DMS53 treated with DMSO at 0.1 percent for 48 hours (cell line): ENCODE data around the gene TMOD1.
"Not testable (repeated sequence)": the region's sequence is repeated elsewhere in the genome, so short reads cannot be mapped to it uniquely, and the experiment has no call there.

Experiments used
- DNase-seq: peaks from one replicate; lab custom pipeline; 2025; ENCODE audit not compliant: unreplicated experiment; lab: John Stamatoyannopoulos, UW

The TMOD1 gene

GRCh38 chr9:97497558-97498375, 3.7 kb upstream of the TMOD1 start:
- DNase-seq: not testable (repeated sequence)

GRCh38 chr9:97498846-97499245, 2.6 kb upstream of the TMOD1 start:
- not testable (repeated sequence) for DNase-seq

DNA sequence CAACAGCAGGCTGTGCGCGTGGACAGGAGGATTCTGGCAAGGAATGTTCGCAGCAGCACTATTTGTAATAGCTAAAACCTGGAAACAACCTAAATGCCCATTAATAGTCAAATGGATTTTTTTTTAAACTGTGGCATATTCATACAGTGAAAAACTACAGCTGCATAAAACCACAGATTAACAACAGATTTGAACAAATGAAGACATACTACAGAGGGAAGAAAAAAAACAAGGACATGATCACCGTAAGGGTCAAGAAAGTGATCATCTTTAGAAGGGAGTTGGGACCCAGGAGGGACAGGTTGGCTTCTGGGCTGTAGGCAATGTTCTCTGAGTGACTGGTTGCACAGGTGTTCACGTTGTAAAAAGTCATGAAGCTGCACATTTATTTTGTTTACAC, 1.2 kb upstream of the TMOD1 start:
- DNase-seq: no peak

DNA sequence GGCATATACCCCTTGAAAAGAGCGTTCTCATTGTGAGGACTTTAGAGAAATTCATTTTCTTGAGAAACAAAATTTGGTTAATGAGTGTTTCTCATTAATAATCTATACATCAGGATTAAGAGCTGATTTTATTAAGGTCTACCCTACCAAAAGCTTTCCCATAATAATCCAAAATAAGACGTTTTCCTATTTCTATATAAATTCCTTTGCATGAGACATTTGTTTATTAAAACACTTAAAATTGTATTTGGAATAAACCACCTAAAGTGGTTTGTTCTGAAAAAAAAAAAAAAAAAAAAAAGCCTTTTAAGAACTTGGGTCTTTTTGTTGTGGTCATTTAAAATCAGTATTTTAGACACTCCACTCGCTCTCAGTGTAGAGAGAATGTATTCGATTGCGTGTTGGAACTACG, 695 bp upstream of the TMOD1 start:
- no peak for DNase-seq

DNA sequence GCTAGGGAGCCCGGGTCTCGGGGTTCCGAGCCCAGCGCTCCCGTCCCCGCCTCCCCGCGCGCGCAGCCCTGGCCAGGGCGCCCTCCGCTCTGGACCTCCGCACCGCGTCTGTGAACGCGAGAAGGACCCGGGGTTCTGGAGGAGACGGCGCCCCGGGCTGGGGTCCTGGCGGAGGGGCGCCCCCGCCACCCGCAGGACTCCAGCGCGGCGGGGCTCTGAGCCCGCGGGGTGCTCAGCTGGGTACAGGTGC, 431 bp downstream of the TMOD1 start:
- no peak for DNase-seq

GRCh38 chr9:97502222-97502983, 937 bp downstream of the TMOD1 start:
- no peak for DNase-seq

DNA sequence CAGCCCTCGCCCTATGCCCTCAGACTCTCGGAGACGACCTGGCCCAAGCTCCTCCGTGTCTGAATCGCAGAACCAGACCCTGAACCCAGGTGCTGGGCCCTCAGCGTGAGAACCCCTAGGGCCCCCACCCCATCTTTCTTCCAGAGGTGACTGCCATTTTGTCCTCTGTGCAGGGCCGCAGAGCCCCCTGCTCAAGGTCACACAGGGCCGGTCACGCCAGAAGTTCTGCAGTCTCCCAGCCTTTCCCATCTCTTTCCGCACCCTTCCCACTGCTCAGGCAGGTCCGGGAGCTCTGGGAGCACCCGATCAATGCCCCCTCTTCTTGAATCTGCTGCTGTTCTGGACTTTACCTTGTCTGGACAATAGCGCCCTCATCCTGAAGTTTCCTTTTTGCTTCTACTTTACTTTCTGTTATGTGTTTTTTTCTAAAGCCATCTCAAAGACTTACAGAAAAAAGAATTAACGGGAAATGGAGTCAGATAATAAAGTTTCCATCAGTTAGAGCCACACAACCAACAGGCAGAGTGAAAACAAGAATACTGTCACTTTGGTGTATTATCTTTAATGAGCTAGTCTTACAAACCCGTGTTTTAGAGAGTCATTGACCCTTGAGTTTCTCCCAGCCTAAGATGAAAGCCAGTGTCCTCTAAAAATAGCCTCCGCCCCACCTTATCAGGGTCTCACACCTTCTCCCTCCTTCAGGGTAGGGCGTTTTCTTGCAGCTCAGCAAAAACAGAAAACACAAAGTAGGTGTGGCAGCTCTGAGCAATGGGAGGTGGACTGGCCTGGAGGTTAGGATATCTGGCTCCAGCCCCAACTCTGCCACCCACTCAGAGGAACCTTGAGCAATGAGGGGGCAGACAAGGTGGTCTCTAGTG, 1.8 kb downstream of the TMOD1 start:
- no peak for DNase-seq

DNA sequence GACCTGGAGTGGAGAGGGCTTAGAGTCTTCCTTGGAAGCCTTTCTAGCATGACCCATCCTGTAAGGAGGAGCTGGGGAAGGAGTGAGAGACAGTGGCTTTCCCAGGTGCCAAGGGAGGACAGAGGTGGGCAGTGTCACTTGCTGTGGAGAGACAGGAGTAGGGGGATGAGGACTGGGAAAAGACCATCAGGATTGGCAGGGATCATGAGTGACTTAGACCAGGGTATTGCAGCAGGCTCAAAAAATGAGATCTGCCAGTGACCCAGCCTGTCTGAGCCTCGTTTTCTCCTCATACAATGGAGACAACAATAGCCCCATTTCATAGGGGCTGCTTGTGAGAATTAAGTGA, 2.4 kb downstream of the TMOD1 start:
- DNase-seq: no peak

DNA sequence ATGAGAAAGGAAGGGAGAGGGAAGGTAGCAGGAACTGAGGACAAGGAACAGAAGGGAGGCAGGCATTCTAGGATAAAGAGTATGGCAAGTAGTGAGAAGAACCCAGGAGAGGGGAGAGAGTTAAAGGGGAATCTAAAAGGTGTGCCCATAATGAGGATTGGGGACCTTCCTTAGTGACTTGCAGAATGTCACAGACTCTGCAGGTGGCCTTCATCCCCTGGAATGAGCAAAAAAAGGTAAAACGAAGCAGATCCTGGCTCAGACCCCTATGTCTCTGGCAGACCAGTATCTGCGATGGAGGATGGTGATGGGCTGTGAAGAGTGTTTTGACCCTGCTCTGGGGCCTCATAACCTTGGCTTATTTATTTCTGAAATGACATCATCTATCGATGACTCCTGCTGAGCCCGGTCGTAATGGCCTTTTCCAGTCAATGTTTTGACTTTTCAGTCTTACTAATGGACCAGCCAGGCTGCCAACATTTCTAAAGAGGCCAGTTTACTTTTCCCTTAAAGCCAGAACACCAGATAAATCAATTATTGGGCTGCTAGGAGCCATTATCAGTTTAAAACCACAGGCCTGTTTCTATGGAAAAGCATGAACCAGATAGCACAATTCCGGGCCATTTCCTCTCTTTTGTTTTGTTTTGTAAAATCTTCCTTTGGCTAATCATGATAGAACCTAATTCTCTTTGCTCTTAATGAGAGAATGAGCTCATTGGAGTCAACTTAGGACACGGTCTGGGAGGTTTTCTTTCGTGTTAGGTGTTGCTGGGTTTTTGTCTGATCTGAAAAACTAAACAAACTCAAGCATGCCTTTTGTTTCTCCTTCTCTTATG, 3.1 kb downstream of the TMOD1 start:
- no peak for DNase-seq

DNA sequence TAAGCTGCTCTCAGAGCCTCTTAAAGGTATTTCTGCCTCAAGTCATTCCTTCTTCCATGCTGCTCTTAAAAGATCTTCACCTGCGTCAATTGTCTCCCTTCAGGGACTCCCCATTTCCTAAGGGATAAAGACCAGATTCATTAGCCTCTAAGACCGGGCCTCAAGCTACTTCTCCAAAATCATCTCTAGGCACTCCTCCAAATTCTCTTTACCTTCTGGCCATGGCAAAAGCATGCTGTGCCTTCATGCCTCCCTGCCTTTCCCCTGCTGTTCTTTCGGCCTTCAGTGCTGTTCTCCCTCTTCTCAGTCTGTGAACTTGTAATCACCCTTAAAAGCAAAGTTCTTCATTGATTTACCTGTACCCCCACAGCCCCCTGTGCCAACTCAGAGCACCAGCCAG, 4.4 kb downstream of the TMOD1 start:
- no peak for DNase-seq

DNA sequence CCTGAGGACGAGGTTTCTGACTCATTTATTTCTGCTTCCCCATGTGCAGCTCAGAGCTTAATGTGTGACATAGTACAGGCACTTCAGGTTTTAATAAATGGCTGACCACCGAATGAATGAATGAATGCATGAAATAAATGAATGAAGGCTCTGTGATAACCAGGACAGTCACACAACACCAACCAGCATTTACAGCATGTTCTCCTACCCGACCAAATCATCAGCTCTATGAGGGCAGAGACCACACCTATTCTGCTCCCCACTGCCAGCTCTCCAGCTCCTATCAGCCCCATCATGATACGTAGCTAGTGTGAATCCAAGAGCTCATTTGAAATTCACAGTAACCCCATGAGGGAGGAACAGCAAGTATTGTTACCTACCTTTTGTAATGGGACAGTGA, 4.8 kb downstream of the TMOD1 start:
- DNase-seq: no peak

DNA sequence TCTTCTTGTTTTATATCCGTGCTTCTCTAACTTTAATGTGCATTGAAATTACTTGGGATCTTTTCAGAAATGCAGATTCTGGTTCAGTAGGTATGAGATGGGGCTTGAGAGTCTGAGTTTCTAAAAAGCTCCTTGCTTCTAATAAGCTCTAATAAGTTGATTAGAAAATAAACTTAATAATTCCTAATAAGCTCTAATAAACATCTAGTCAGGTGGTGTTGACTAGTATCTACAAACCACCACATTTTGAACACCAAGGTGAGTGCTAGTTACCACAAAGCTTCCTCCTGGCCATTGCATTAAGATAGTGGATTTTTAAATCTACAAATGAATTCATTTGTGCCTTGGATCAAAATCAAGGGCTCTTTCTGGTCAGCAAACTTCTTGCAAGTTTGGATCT, 5.3 kb downstream of the TMOD1 start:
- no peak for DNase-seq

DNA sequence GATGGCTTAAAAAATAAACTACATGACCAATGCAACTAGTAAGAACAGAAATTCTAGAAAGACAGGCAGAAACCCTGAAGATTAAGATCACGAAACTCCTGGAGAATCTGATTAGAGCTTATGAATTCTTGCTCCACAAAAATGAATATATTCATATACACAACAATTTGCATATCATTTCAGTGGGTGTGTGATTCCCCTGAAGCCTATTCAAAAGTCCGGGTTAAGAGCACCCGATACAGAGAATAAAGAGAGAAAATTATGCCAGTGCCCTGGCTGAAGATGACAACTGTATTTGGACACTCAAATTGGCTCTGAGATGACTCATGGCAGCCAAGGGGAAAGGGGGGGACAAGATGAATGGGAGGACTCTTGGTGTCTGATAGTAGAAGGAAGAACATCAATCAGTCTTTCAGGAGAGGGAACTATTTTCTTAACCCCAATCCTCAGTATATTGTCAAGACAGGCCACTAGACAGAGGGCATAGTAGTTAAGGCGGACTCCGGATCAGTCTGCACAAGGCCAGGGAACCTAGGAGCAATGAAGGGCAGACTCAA, 6.0 kb downstream of the TMOD1 start:
- DNase-seq: no peak

DNA sequence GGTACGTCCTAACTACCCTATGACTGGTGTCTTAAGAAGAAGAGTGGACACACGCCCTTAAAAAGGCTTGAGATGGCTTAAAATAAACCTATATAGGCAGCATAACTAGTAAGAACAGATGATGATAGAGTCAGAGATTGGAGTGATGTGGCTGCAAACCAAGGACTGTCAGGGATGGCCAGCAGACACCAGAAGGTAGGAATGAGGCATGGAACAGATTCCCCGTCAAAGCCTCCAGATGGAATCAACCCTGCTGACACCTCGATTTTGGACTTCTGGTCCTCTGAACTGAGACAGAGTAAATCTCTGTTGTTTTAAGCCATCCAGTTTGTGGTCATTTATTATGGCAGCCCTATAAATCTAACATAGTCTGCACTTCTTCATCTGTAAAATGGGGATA, 7.4 kb downstream of the TMOD1 start:
- DNase-seq: no peak

GRCh38 chr9:97510797-97511654, 9.6 kb downstream of the TMOD1 start:
- peak; percentile 11 for DNase-seq

DNA sequence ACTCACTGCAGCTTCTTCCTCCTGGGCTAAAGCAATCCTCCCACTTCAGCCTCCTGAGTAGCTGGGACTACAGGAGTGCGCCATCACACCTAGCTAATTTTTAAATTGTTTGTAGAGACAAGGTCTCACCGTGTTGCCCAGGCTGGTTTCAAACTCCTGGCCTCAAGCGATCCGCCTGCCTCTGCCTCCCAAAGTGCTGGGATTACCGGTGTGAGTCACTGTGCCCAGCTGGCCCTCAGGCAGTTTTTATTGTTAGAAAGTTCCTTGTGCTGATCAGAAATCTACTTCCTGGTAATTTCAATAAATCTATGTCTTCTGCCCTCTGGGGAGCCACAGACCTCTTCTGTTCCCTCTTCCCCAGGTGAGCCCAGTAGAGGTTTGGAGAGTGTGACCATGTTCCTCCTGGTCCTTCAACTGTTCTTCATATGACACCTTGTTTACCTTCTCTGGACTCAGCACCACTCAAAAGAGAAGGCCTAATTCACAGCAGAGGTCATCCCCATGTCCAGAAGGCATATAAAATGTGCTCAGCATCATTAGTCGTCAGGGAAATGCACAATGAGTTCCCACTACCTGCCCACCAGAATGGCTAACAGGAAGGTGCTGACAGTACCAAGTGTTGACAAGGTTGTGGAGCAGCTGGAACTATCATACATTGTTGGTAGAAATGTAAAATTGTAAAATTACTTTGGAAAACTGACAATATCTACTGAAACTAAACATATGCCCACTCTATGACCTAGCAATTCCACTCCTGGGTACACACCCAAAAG, 10.4 kb downstream of the TMOD1 start:
- DNase-seq: no peak

DNA sequence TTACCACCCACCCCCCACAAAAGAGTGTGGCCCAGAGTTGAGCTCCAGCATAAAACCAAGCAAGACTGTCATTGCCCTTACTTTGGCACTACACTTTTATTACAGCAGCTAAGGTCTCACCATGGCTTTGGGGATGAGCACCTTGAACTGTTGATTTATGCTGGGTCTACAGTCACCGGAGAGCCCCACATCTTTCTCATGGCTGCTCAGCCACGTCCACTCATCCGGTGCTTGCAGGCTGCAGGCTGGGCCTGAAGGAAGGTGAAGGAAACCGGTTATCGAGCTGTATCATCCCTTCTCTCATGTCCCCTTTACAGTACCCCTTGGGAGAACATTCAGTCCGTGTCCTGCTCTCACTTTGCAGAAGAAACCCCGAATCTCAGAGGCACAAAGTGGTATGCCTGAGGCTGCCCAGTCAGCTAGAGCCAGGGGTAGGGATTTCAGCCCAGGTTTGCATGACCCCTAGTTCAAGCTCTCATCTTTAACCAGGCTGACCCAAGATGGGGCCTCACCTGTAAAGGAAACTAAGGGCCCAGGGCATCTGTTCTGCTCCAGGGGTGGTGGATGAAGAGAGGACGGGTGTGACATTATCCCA, 11.6 kb downstream of the TMOD1 start:
- no peak for DNase-seq

- DNase-seq: no peak
Observed at GRCh38 chr9:97514531-97514930, 13.1 kb downstream of the TMOD1 start.

DNA sequence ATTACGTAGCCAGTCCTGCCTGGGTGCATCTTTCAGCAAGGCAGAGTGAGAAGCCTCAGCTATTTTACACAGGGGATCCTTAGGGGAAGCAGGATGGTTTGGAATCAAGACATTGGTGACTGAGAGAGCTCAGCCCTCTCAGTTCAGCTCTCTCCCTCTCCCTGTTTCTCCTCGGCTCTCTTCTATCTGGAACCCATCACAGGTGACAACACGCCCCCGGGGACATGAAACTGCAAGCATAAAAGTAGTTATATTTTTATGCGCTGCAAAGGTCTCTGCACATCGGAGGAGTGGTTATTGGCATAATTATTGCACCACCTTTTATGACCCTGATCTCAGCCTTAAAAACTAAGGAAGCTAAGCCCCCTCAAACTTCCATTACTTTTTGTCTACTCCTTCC, 14.2 kb downstream of the TMOD1 start:
- DNase-seq: no peak
